ENCODE results near the gene MR1.
A peak's percentile ranks its signal among the peaks of the same experiment; 100 is the strongest.

MR1 gene

DNA sequence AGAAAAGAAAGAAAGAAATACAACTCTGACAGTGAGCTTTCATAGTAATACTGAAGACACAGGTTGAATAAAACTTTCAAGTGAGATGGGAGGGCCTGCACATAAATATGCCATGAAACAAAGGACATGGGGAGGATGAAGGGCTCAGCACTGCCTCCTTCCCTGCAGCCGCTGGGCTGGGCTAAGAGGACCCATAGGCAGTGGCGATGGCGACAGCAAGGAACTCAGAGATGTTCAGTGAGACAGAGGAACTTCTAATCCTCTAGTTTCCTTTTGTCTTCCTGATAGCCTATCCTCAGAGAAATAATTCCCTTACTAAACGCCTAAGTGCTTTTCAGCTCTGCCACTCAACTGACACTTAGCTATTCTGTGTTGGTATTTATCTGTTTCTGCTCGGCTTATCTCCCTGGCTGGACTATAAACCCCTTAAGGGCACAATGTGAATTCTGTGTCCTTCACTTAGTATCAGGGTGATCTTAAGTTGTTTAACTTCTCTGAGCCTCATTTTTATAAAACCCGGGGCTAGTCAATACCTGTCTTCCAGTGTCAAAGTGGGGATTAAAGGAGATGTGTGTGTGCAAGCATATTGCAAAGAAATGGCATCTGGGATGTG, 30.3 kb downstream of the MR1 start:
- no peak for DNase-seq (ENCODE audit: low read depth in 3 of 3)

DNA sequence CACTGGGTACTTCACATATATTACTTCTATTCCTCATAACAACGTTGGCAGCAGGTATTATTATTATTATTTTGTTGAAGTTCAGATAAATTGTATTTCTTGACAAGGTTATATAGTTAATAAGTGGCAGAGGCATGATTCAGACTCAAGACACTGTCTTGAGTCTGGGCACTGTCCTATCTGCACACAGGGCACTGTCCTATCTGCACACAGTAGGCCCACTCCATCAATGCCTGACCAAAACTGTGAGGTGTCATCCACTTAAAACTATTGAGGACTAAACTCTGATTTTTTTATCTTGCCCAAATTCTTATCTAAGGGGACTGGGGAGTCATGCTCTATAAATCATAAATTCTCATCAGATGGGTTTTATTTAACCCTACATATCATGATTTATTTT, 30.9 kb downstream of the MR1 start:
- DNase-seq (ENCODE audit: low read depth in 3 of 3): no peak

DNA sequence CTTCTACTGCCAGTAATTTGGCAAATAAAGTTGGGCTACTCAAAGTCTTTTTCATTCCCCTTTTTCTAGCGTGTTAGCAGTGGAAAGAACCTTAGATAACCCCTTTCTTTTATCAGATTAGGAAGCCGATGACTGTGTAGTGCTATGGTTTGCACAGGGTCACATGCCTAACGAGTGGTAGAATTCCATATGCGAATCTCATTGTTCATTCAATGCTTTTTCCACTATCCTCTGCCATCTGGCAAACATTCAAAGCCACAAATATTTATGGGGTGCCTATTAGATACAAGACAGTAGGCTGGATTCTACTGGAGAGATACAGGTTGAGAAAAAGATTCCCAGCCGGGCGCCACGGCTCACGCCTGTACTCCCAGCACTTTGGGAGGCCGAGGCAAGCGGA, 39.9 kb downstream of the MR1 start:
- DNase-seq (ENCODE audit: low read depth in 3 of 3): no peak

DNA sequence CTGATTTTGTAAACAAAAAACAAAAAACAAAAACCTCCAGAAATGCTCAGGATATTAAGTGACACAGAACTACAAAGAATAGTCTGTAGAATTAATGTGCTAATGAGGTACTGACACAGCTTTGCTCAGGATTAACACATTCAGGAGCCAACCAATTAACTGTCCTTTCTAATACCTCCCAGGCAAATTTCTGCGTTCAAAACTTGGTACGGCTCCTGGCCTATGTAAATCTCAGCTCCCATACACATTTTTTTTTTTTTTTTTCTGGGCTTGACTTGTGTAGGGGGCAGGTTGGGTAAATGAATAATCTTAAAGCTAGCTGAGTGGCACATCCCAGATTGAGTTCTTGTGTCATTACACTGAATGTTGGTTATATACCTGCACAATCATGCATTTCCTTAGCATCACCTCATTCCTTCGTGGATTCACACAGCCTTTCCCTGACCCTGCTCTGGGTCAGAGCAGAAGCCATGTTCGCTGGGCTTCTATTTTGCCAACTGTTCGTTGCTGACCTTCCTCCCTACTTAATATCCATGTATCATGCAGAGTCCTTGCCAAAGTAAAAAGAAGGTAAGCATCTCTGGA, 42.1 kb downstream of the MR1 start:
- no peak for DNase-seq (ENCODE audit: low read depth in 3 of 3)

DNA sequence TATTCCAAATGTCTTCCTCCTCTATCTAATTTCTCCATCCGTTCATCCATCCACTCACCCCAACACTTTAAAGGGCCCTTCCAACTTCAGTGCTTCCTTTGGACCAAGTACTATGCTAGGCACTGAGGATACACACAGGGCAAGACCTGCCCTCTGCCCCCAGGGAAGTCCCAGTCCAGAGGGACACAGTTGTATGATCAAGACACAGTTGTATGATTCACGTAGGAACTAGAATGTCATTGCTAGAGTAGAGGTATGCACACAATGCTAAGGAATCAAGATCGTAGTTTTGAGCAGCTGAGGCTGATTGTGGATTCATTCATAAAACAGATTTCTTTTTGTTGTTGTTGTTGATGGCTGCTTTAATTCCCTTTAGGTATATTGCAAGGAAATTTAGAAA, 43.1 kb downstream of the MR1 start:
- no peak for DNase-seq (ENCODE audit: low read depth in 3 of 3)

DNA sequence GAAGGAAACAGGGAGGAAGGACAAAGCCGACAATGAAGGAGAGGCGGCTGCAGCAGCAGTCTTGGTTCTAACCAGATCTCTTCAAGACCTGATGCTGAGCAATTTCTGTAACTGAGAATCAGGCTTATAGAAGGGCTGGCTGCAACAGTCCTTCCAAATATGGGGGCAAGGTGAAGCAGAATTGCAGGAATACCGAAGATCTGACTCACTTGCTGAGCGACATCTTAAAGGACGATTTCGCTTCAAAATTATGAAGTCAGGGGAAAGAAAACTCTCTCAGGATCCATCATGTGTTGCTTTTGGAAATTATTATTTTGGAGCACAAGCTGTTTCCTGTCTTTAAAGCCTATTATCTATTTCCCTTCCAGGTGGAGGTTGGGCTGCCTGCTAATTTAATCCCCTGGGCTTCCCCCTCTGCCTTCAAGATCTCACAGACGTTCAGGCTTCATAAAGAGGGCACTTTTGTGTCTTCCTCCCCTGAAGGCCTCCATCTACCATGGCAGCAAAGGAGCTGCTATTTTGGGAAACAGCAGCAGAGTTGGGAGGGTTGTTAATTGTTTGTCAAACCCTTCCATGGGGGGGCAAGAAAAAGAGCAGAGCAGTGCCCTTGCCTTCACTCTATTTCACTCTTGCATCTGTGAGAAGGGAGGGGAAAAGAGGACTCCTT, 43.9 kb downstream of the MR1 start:
- no peak for DNase-seq (ENCODE audit: low read depth in 3 of 3)

DNA sequence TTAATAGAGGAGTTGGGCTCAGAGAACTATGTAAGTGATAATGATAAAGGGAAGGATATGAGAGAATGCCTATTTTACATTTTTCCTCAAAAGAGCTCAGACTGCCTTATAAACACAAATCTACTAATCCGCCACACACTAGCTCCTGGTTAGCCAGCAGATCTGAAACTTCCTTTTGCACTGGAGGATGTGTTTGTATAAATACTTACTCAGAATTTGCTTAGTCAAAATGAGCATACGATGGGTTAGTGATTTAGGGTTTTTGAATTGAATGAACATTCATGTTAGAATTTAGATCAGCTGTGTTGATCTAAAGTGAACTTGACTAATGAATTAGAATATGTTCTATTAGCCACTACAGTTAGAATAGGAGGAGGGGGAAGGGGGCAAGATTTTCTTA, 45.6 kb downstream of the MR1 start:
- DNase-seq (ENCODE audit: low read depth in 3 of 3): no peak

DNA sequence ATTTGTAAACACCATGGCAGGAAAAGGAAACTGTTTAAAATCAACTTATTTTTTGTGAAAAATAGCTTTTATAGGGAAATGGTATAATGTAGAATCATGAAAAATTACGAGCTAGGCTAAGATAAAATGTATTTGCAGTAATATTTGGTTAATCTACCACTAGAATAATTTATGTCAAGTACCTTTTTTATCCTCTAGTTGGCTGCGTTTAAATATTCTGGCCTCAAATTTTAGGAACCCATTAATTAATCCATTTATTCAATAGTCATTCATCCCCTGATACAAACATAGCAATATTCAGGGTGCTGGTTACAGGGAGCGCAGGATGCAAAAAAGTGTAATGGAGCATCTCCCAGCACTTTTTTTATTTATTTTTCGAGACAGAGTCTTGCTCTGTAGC, 46.1 kb downstream of the MR1 start:
- DNase-seq (ENCODE audit: low read depth in 3 of 3): no peak

DNA sequence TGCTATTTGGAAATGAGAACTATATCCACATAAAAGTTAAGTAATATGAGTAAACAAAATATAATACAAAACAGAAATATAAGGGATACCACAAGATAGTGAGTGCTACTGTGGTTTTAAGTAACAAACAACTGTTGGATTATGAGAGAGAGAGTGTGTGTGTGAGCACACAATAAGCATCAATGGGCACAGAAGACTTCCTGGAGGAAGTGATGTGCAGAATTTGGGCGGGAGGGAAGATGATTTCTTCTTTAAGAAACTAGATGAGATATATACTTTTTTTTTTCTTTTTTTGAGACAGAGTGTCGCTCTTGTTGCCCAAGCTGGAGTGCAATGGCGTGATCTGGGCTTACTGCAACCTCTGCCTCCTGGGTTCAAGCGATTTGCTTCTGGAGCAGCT, 46.8 kb downstream of the MR1 start:
- no peak for DNase-seq (ENCODE audit: low read depth in 3 of 3)

DNA sequence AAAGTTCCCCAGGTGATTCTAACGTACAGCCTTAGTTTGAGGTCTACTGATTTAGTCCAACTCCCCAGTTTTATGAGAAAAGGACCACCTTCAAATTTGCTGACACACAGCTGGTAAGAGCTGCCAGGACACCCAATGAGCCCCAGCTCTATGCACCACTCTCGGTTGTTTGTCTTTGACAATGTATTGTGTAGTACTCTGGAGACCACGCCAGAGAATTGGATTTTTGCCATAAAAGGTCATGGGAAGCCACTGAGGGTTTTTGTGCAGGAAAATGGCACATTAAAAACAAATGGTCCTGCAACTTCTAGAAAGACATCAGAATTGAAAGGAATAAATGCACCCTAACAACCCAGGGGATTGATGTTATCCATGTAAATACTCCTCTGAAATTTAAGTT, 47.6 kb downstream of the MR1 start:
- DNase-seq (ENCODE audit: low read depth in 3 of 3): no peak

DNA sequence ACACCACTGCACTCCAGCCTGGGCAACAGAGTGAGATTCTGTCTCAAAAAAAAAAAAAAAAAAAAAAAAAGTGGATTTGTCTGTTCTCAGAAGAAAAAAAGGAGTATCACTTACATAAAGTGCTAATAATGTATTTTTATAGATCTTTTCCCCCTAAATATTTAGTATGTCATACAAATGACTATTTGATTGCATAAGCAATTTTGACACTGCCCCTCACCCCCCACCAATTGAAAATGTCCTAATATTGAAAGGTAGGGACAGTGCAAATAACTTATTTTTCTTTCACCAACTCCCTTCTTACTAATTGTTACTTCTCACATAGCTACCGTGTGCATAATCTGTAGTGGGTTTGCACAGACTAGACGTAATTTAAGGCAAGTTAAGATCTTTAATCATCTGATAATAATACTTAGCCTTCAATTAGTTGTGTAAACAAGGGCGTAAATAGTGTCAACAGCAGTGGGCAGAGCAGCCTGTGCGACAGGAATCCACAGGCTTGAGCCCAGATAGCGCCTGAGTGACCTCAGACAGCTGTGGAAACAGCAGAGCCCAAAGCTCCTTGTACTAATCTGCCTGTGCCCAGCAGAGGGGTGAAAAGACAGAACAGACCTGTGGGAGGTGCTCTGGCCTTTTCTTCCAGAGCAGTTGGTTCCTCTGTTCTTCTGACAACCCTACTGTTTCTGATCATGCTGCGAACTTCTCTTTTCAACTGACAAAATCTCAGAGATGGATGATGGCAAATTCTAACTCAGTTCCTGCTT, 50.2 kb downstream of the MR1 start:
- DNase-seq (ENCODE audit: low read depth in 3 of 3): peak in 2 of 3 experiments; percentile 21 to 41

DNA sequence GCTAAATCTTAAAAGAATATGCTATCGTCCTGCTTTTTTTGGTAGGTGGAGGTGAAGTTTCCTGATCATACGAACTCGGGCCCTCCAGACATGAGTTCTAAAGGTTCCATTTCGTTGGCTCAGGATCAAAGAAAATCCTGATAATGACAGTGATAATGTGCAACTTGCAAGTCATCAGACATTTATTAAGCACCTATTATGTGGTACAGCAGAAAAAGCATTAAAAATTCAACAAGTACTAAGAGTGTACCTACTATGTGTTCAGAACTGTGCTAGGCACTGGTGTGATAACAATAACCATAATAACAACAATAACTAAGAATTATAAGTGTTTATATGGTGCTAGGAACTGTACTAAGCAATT, 50.8 kb downstream of the MR1 start:
- no peak for DNase-seq (ENCODE audit: low read depth in 3 of 3)

DNA sequence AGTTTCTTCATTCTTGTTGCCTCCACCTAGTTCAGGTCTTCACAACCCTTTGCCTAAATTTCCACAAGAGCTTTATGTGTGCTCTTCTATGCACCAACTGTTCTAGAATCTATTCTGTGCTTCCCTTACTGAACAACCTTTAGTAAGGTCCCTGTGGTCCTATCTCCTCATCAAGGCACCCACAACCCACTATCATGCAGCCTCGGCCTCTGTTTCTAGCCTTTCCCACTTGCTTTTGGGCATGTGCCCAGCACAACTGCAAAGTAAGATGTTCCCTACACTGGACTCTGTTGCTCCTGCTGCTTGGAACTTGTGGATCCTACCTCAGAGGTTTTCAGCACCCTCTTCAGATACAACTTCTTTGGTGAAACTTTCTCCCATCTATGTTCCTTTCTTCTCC, 52.3 kb downstream of the MR1 start:
- no peak for DNase-seq (ENCODE audit: low read depth in 3 of 3)

DNA sequence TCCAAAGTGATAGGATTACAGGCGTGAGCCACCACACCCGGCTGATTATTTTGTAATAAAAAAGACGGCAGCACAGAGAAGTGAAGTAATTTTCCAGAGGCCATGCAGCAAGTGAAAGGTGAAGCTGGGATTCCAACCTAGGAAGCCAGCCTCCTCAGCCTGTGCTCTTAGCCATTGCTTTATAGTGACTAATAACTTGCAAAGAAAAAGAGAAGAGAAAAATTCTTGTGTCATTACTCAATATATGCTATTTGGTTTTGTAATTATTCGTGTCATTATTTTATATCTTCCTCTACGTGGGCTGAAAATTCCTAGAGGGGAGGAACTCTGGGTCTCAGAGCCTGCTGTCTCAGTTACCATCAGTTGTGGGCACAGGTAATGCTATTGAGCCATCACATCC, 53.1 kb downstream of the MR1 start:
- DNase-seq (ENCODE audit: low read depth in 3 of 3): no peak

DNA sequence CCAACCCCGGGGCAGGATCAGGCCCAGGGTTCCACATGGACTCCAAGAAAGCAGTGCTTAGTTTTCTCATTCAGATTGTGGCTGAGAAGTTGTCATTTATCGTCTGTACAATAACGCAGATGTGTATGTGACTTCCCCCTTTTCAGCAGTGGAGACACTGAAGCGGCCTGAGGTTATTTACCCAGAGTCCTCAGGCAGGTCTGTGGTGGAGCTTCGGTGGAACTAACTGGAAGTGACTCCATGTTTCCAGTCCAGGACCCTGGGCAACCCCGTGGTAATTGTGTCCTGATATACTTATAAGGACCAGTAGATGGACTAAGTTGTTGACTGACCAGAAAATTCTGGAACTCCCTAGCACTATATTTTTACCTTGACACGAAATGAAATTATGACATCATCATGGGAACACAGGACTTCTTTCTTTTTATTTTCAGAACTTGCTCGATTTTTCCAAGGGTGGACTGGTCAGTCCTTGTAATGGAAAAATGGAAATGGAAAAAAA, 53.7 kb downstream of the MR1 start:
- no peak for DNase-seq (ENCODE audit: low read depth in 3 of 3)

DNA sequence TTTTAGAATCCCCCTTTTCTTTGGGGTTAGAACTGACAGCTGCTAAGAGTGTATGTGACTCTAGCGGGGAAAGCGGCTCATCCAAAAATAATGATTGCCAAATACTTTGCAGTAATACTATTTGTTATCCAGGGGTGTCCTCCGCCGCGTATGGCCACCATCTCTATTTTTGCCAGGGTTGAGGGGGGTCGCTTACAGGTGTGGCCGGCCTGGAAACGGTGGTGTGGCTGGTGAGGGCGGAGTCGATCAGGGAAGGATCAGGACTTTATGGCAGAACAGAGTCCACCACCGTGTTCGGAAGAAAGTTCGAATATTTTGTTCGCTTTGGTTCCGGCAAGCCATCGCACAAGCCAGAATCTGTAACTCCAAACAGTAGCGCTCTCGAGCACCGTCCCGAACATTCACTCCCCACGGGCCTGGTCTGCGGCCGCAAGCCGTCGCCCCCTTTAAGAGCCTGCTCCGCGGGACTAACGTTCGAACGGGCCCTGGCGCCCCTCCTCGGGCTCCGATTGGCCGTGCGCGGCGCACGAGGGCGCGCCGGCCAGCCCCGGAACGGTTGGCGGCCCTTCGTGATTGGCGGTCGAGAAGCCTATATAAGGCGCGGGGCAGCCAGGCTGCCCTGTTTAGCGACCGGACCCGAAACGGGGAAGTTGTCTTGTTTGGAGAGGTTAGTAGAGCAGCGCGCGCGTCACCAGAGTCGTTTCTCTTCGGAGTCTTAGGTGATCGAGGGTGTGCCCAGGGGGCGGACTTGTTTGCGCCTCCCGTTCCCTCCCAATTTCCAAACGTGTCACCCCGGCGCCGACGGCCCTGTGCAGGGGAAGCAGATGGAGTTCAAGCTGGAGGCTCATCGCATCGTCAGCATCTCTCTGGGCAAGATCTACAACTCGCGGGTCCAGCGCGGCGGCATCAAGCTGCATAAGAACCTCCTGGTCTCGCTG, 54.6 kb downstream of the MR1 start, which contains the start of gene IER5:
Gene IER5 (plus strand): TSS at position 622 of the 938 bp plus-strand sequence. CDS start 203 bp downstream, at position 825.
- DNase-seq (ENCODE audit: low read depth in 3 of 3): peak; percentile 89 to 95 (median 93)

DNA sequence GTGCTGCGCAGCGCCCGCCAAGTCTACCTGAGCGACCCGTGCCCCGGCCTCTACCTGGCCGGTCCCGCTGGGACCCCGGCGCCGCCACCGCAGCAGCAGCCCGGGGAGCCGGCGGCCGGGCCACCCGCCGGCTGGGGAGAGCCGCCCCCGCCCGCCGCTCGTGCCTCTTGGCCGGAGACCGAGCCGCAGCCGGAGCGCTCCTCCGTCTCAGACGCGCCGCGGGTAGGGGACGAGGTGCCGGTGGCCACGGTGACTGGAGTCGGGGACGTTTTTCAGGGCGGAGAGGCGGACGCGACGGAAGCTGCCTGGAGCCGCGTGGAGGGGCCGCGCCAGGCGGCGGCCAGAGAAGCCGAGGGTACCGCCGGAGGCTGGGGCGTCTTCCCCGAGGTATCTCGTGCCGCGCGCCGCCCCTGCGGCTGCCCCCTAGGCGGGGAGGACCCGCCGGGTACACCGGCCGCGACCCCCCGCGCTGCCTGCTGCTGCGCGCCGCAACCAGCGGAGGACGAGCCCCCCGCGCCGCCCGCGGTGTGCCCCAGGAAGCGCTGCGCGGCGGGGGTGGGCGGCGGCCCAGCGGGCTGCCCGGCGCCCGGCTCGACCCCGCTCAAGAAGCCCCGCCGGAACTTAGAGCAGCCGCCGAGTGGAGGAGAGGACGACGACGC, 55.4 kb downstream of the MR1 start:
- DNase-seq (ENCODE audit: low read depth in 3 of 3): peak in 2 of 3 experiments; percentile 13 to 28

DNA sequence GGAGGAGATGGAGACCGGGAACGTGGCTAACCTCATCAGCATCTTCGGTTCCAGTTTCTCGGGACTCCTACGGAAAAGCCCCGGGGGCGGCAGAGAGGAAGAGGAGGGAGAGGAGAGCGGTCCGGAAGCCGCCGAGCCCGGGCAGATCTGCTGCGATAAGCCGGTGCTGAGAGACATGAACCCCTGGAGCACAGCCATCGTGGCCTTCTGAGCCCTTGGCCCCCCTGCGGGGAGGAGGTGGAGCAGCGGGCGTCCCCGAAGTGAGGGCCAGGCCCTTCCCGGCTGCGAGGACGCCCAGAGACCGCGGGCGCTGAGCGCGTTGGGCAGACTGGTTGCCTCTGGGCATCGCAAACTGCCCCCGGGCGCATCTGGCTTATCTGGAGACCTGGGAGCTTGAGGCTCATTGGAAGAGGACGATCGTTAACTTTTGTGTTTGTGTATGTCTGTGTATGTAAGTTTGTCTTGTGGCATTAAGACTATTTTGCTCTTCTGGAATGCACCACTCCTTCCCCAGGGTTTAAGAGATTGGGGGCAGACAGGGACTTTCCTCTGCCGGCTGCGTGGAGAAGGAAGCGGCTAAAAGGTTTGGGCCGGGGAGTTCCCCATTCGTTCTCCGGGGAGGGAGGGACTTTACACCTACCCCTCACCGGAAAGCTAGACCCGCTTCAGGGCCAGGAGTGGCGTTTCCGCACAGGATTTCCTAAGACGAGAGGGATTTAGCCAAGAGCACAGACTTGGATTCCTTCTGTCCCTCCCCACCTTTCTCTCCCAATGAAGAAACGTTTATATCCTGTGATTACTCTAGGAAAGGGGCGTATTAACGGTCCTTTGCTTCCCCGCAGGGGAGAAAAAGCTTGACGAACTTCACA, 56.1 kb downstream of the MR1 start:
- peak; percentile 48 to 65 (median 59) for DNase-seq (ENCODE audit: low read depth in 3 of 3)

DNA sequence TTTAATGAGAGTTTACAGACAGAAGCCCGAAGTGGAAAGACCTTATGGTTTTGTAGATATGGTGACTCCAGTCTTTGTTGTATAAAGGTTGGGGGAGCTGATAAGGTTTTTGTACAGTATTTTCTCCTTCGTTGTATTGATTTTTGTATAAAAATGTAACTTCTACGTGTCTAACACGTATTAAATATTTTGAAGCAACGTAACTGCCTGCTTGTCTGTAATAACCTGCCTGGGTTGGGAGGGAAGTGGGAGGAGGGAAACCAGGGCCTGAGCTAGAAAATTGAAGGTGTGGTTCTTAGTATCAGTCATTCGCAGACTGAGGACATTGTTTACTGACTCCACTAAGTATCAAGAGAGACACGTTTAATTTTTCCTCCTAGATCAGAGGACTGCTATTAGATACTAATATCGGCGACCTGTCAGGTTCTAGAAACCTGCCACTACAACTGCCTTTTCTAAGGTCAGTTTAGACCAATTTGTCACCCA, 56.9 kb downstream of the MR1 start:
- DNase-seq (ENCODE audit: low read depth in 3 of 3): no peak

All from stimulated activated CD4-positive, alpha-beta T cell treated with anti-CD3 and anti-CD28 coated beads, TNF-alpha, amount 100 ng/mL, for 4 hours (primary cell).